Suprapubic skin (tissue), 4 donors: Measurements from ENCODE around the gene STAG1. TPM values are rescaled to one million over a fixed set of nuclear protein-coding genes. Genes with fewer than 3 reads are reported as not detected.
"Not testable (repeated sequence)": the region's sequence is repeated elsewhere in the genome, so short reads cannot be mapped to it uniquely, and the experiment has no call there.

Experiments
- DNase-seq, 2 donors: peaks; one replicate each; pipeline ENCODE4 v3.0.0-alpha.2; 2019; ENCODE audit warnings: low spot score in 2 of 2
- H3K27ac ChIP-seq: fragments of 200-600 bp; sonication (generic); one replicate; pipeline ENCODE4 v1.5.1; 2019
- H3K27me3 ChIP-seq: fragments of 200-600 bp; sonication (generic); one replicate; pipeline ENCODE4 v1.5.1; 2019
- H3K36me3 ChIP-seq: fragments of 200-600 bp; sonication (generic); one replicate; pipeline ENCODE4 v1.5.1; 2019
- H3K4me1 ChIP-seq: fragments of 200-600 bp; sonication (generic); one replicate; pipeline ENCODE4 v1.5.1; 2019
- H3K4me3 ChIP-seq: fragments of 200-600 bp; sonication (generic); one replicate; pipeline ENCODE4 v1.5.1; 2019; ENCODE audit warnings: mild to moderate bottlenecking
- H3K9me3 ChIP-seq: fragments of 200-600 bp; sonication (generic); one replicate; pipeline ENCODE4 v1.5.1; 2019
- CTCF ChIP-seq, 2 donors: fragments of 200-600 bp in 1 of 2; fragments of 450-650 bp in 1 of 2; sonication (generic) in 1 of 2; IDR thresholded peaks; one replicate each; pipeline ENCODE4 v1.5.1; 2016 to 2019; ENCODE audit warnings: antibody characterized with exemption in 2 of 2, mild to moderate bottlenecking in 1 of 2, moderate library complexity in 1 of 2
- EP300 ChIP-seq: sonication (generic); formaldehyde crosslinking; IDR thresholded peaks from one replicate; pipeline ENCODE4 v1.6.1; 2017; ENCODE audit warnings: antibody characterized with exemption
- POLR2A ChIP-seq, 2 donors: fragments of 450-650 bp; IDR thresholded peaks; one replicate each; pipeline ENCODE4 v1.6.1; 2017; ENCODE audit warnings: antibody characterized with exemption in 2 of 2, mild to moderate bottlenecking in 2 of 2, moderate library complexity in 2 of 2
- POLR2AphosphoS5 ChIP-seq, 3 donors: sonication (generic); formaldehyde crosslinking; IDR thresholded peaks; one replicate each; pipeline ENCODE4 v1.6.1; 2017; ENCODE audit warnings: antibody characterized with exemption in 3 of 3
- WGBS: methylation state at CpG from one replicate; pipeline ENCODE4 v1.1.5; 2018; 5-methylcytosine and 5-hydroxymethylcytosine counted together
- total RNA-seq, 4 donors: library from RNA; depleted of rRNA; stranded (reverse); fragments of >200 nt; gene quantifications; one replicate each; pipeline ENCODE4 v1.1.0, GENCODE V29; 2016

The STAG1 gene
- total RNA-seq, 4 donors from 2014 or later = 33.8 to 76.4 (median 38.0) TPM

GRCh38 chr3:136720091-136720490, 32.1 kb downstream of the STAG1 start:
- peaks cover 5% of the 10 kb centered on the region for H3K4me1 ChIP-seq
- no peak for DNase-seq
- no peaks in the 10 kb centered on the region for H3K9me3 ChIP-seq
- H3K4me3 ChIP-seq = no peak overlapping the region
- 96% methylated on average over 5 of the region's 5 CpGs for WGBS
- H3K27me3 ChIP-seq = no peaks in the 10 kb centered on the region
- no peak overlapping the region for H3K27ac ChIP-seq
- TF ChIP-seq CTCF (IDR thresholded peaks at IDR 0.05) (no peak), POLR2A (IDR thresholded peaks at IDR 0.05) (no peak), EP300 (no peak), POLR2AphosphoS5 (IDR thresholded peaks at IDR 0.05) (no peak)
- no peaks in the 10 kb centered on the region for H3K36me3 ChIP-seq

- no peaks in the 10 kb centered on the region for H3K36me3 ChIP-seq
- TF ChIP-seq CTCF (IDR thresholded peaks at IDR 0.05) (no peak), EP300 (no peak), POLR2A (IDR thresholded peaks at IDR 0.05) (no peak), POLR2AphosphoS5 (IDR thresholded peaks at IDR 0.05) (no peak)
- DNase-seq = no peak
- H3K4me3 ChIP-seq = no peak overlapping the region
- H3K4me1 ChIP-seq = peaks cover 3% of the 10 kb centered on the region
- 80% methylated on average over 1 of the region's 1 CpG for WGBS
- no peak overlapping the region for H3K27ac ChIP-seq
- H3K27me3 ChIP-seq = no peaks in the 10 kb centered on the region
- no peaks in the 10 kb centered on the region for H3K9me3 ChIP-seq
Measured at GRCh38 chr3:136716629-136717028, 35.5 kb downstream of the STAG1 start.

- H3K27ac ChIP-seq = no peak overlapping the region
- no peak for DNase-seq
- H3K9me3 ChIP-seq = no peaks in the 10 kb centered on the region
- TF ChIP-seq POLR2AphosphoS5 (IDR thresholded peaks at IDR 0.05) = no peak
- TF ChIP-seq EP300 = no peak
- no peak for TF ChIP-seq POLR2A (IDR thresholded peaks at IDR 0.05)
- TF ChIP-seq CTCF (IDR thresholded peaks at IDR 0.05) = no peak
- H3K4me1 ChIP-seq = peaks cover 3% of the 10 kb centered on the region
- H3K36me3 ChIP-seq = no peaks in the 10 kb centered on the region
- no peaks in the 10 kb centered on the region for H3K27me3 ChIP-seq
- 90% methylated on average over 6 of the region's 6 CpGs for WGBS
- no peak overlapping the region for H3K4me3 ChIP-seq
Measured at GRCh38 chr3:136714020-136714419, 38.2 kb downstream of the STAG1 start.

DNA sequence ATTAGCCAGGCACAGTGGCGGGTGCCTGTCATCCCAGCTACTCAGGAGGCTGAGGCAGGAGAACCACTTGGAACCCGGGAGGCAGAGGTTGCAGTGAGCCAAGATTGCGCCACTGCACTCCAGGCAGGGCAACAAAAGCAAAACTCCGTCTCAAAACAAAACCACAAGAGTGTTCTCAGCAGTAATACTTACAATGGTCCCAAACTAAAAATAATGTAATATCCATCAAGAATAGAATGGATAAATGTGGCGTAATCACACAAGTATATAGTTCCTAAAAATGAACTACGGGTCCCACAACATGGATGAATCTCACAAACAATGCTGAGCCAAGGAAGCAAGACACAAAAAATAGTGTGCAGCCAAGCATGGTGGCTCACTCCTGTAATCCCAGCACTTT, 39.2 kb downstream of the STAG1 start:
- DNase-seq = no peak
- no peaks in the 10 kb centered on the region for H3K36me3 ChIP-seq
- 91% methylated on average over 6 of the region's 6 CpGs for WGBS
- no peaks in the 10 kb centered on the region for H3K27me3 ChIP-seq
- H3K4me1 ChIP-seq = no peaks in the 10 kb centered on the region
- no peak overlapping the region for H3K27ac ChIP-seq
- no peak overlapping the region for H3K4me3 ChIP-seq
- no peaks in the 10 kb centered on the region for H3K9me3 ChIP-seq
- TF ChIP-seq CTCF (IDR thresholded peaks at IDR 0.05) (no peak), POLR2AphosphoS5 (IDR thresholded peaks at IDR 0.05) (no peak), EP300 (no peak), POLR2A (IDR thresholded peaks at IDR 0.05) (no peak)

GRCh38 chr3:136711888-136712287, 40.3 kb downstream of the STAG1 start:
- not testable (repeated sequence) for H3K4me3 ChIP-seq, H3K27ac ChIP-seq, H3K9me3 ChIP-seq, H3K27me3 ChIP-seq, H3K4me1 ChIP-seq, DNase-seq, H3K36me3 ChIP-seq
- WGBS = 96% methylated on average over 9 of the region's 9 CpGs

DNA sequence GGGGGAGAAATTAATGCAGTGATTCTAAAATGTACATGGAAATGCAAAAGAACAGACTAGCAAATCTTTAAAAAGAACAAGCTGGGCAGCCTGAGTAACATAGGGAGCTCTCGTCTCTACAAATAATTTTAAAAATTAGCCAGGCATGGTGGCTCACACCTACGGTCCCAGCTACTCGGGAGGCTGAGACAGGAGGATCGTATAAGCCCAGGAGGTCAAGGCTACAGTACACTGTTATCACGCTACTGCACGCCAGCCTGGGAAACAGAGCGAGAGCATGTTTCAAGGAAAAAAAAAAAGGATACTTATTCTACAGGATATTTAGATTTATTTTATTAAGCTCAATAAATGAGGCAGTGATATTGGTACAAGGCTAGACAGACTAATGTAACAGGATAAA, 40.9 kb downstream of the STAG1 start:
- H3K4me1 ChIP-seq = no peaks in the 10 kb centered on the region
- 94% methylated on average over 7 of the region's 7 CpGs for WGBS
- DNase-seq = no peak

DNA sequence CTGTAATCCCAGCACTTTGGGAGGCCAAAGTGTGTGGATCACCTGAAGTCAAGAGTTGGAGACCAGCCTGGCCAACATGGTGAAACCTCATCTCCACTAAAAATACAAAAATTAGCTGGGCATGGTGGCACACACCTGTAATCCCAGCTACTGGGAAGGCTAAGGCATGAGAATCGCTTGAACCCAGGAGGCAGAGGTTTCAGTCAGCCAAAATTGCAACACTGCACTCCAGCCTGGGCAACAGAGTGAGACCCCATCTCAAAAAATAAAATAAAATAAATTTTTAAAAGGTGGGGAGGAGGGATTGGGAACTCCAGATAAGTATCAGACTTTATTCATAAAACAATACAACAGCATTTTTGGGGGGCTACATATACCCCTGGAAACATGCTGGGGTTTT, 42.4 kb downstream of the STAG1 start:
- DNase-seq, H3K4me1 ChIP-seq, H3K4me3 ChIP-seq, H3K36me3 ChIP-seq, H3K27me3 ChIP-seq, H3K9me3 ChIP-seq, H3K27ac ChIP-seq: not testable (repeated sequence)
- WGBS = 100% methylated on average over 1 of the region's 1 CpG

More for the DNA sequence above, 40.9 kb downstream of the STAG1 start:
- Histone ChIP-seq H3K4me3 (no peak overlapping the region), H3K9me3 (no peaks in the 10 kb centered on the region), H3K36me3 (no peaks in the 10 kb centered on the region), H3K27ac (no peak overlapping the region), H3K27me3 (no peaks in the 10 kb centered on the region)
- TF ChIP-seq POLR2A (IDR thresholded peaks at IDR 0.05) = no peak
- no peak for TF ChIP-seq CTCF (IDR thresholded peaks at IDR 0.05)
- no peak for TF ChIP-seq EP300
- no peak for TF ChIP-seq POLR2AphosphoS5 (IDR thresholded peaks at IDR 0.05)
